SK-N-SH treated with all-trans-retinoic acid at 6 μM for 48 hours (cell line): Measurements from ENCODE around the gene ASIC4.

Experiments
- PATZ1 ChIP-seq: fragments of 250-450 bp; sonication (Bioruptor Pico); IDR thresholded peaks from 2 replicates; pipeline ENCODE4 v1.8.0; 2020; ENCODE audit warnings: mild to moderate bottlenecking, moderate library complexity, borderline replicate concordance
- RARB ChIP-seq: fragments of 250-450 bp; sonication (Bioruptor Pico); IDR thresholded peaks from 2 replicates; pipeline ENCODE4 v1.8.0; 2021; ENCODE audit warnings: mild to moderate bottlenecking, moderate library complexity

GRCh38 chr2:219574484-219575311 lies 60.4 kb downstream of the ASIC4 start:
- TF ChIP-seq PATZ1 (no peak), RARB (CRISPR knock-in tag) (no peak)
